ENCODE data around the gene WIZ.

Gene WIZ

GRCh38 chr19:15445807-15446376 is 3.9 kb downstream of the WIZ start:
- no peak for DNase-seq (ENCODE audit: low read depth)

- DNase-seq (ENCODE audit: low read depth), result no peak
Observed at GRCh38 chr19:15445227-15445605, 4.5 kb downstream of the WIZ start.

- DNase-seq (ENCODE audit: low read depth), result no peak
Observed at GRCh38 chr19:15444505-15445226, 5.1 kb downstream of the WIZ start.

- DNase-seq (ENCODE audit: low read depth), result peak; percentile 27
Observed at GRCh38 chr19:15443838-15444237, 5.9 kb downstream of the WIZ start.

- no peak for DNase-seq (ENCODE audit: low read depth)
Observed at GRCh38 chr19:15443325-15443724, 6.4 kb downstream of the WIZ start.

GRCh38 chr19:15442142-15442920 is 7.4 kb downstream of the WIZ start:
- DNase-seq (ENCODE audit: low read depth), result no peak

GRCh38 chr19:15441317-15441716 is 8.4 kb downstream of the WIZ start:
- DNase-seq (ENCODE audit: low read depth), result no peak

GRCh38 chr19:15439821-15440641 is 9.7 kb downstream of the WIZ start:
- no peak for DNase-seq (ENCODE audit: low read depth)

- DNase-seq (ENCODE audit: low read depth), result no peak
Observed at GRCh38 chr19:15439078-15439799, 10.5 kb downstream of the WIZ start.

GRCh38 chr19:15438577-15438976 is 11.2 kb downstream of the WIZ start:
- no peak for DNase-seq (ENCODE audit: low read depth)

- no peak for DNase-seq (ENCODE audit: low read depth)
Observed at GRCh38 chr19:15438124-15438496, 11.6 kb downstream of the WIZ start.

GRCh38 chr19:15437355-15438123 is 12.2 kb downstream of the WIZ start:
- peak; percentile 40 for DNase-seq (ENCODE audit: low read depth)

GRCh38 chr19:15436826-15437110 is 13.0 kb downstream of the WIZ start:
- DNase-seq (ENCODE audit: low read depth), result no peak

GRCh38 chr19:15436012-15436825 is 13.5 kb downstream of the WIZ start:
- DNase-seq (ENCODE audit: low read depth), result no peak

- DNase-seq (ENCODE audit: low read depth), result no peak
Observed at GRCh38 chr19:15433519-15434069, 16.2 kb downstream of the WIZ start.

GRCh38 chr19:15432629-15433518 is 16.9 kb downstream of the WIZ start:
- DNase-seq (ENCODE audit: low read depth), result peak; percentile 92

- DNase-seq (ENCODE audit: low read depth), result no peak
Observed at GRCh38 chr19:15432018-15432494, 17.7 kb downstream of the WIZ start.

GRCh38 chr19:15431396-15432017 is 18.2 kb downstream of the WIZ start:
- no peak for DNase-seq (ENCODE audit: low read depth)
